ENCODE measurements around the gene KMT5C. TPM values are rescaled to one million over a fixed set of nuclear protein-coding genes. Genes with fewer than 3 reads are reported as not detected.
A peak's percentile ranks its signal among the peaks of the same experiment; 100 is the strongest.

KMT5C gene
- total and polyA plus RNA-seq, 7 experiments from 2014 or later = 0.84 to 63.3 (median 23.4) TPM

DNA sequence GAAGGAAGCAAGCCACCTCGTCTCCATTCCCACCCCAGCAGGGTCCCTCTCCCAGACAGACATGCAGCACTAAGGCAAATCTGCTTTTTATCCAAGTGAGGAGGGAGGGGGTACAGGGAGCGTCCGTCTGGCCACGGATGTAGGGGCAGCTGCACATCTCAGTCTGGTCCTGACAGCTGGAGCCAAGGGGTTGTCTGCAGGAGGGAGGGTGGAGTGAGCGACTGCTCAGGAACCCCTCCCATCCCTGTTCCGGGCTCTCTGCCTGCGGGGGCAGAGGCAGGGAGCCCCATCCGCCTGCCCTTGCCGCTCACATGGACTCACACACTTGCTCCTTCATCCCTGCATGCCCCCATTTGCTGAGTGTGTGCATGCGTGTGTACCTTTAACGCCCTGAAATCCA is 39.5 kb downstream of the KMT5C start:
- CTCF ChIA-PET = no interaction called here

DNA sequence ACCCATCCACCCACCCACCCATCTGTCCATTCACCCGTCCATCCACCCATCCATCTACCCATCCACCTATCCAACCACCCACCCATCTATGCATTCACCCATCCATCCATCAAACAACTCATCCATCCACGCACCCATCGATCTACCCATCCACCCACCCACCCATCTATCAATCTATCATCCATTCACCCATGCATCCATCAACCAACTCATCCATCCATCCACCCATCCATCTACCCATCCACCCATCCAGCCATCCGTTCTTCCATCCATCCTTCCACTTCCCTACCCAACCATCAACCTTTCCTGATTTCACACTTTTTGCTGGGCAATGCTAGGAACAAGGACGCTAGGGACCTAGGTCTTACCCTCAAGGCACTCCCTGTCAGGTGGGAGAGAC is 42.3 kb downstream of the KMT5C start:
- peaks cover 0 to 3% (median 0%) of the 10 kb centered on the region in 5 donors for H3K27me3 Mint-ChIP-seq
- peak overlapping the region in 9 of 10 donors; percentile 77 to 100 (median 90) for H3K4me3 Mint-ChIP-seq
- no peak for DNase-seq
- intact Hi-C loops (cut with micrococcal nuclease) = loop anchor here (10.0 kb wide), 3 partner anchors 203 to 1187 kb away; partner anchors contain the start of genes TSEN34 (in 1 of the 2) and ZNF579 (in 1 of the 2)
- H3K36me3 Mint-ChIP-seq = peaks cover 7 to 25% (median 9%) of the 10 kb centered on the region in 5 donors
- Histone ChIP-seq H3K36me3 (ENCODE audit: control insufficient read depth in 2 of 3, insufficient read depth in 3 of 3, low read length in 3 of 3) (peaks cover 0 to 10% (median 2%) of the 10 kb centered on the region in 3 experiments), H3K27ac (ENCODE audit: low read depth, low read length) (no peak overlapping the region), H3K27me3 (ENCODE audit: control insufficient read depth in 2 of 2, insufficient read depth in 2 of 2, low read length in 2 of 2) (no peaks in the 10 kb centered on the region), H3K4me3 (ENCODE audit: low read length) (no peak overlapping the region), H3K4me1 (ENCODE audit: control insufficient read depth in 2 of 2, insufficient read depth in 2 of 2, low read length in 2 of 2) (peaks cover 26 to 28% of the 10 kb centered on the region in 2 donors), H3K9me3 (ENCODE audit: control insufficient read depth in 2 of 3, low read length in 3 of 3) (no peaks in the 10 kb centered on the region)
- ChIA-PET CTCF (interaction anchor here (0.7 kb wide), 1 partner anchor 21 kb away, joined by 5 read pairs; no protein-coding TSS in a partner anchor), POLR2A (interaction anchor here (2.8 kb wide), 1 partner anchor 123 kb away, joined by 11 read pairs; the partner anchor contains the start of gene PPP6R1)
- no peak for ATAC-seq
- peak overlapping the region in 5 of 9 donors; percentile 0 to 79 (median 56) for H3K27ac Mint-ChIP-seq
- H3K4me1 Mint-ChIP-seq = peaks cover 23 to 43% (median 33%) of the 10 kb centered on the region in 7 donors
- peaks cover 0 to 8% (median 0%) of the 10 kb centered on the region in 11 donors for H3K9me3 Mint-ChIP-seq

More for the DNA sequence above, 39.5 kb downstream of the KMT5C start:
- Mint-ChIP-seq H3K36me3 (peaks cover 0 to 13% (median 3%) of the 10 kb centered on the region in 5 donors), H3K27me3 (peaks cover 0 to 14% (median 3%) of the 10 kb centered on the region in 5 donors), H3K9me3 (peaks cover 0 to 6% (median 0%) of the 10 kb centered on the region in 11 donors), H3K4me1 (peaks cover 8 to 22% (median 12%) of the 10 kb centered on the region in 7 donors), H3K4me3 (no peak overlapping the region), H3K27ac (no peak overlapping the region)
- no peak overlapping the region for H3K27ac ChIP-seq (ENCODE audit: low read depth, low read length)
- H3K4me3 ChIP-seq (ENCODE audit: low read length) = no peak overlapping the region
- no peaks in the 10 kb centered on the region for H3K9me3 ChIP-seq (ENCODE audit: control insufficient read depth in 2 of 3, low read length in 3 of 3)
- POLR2A ChIA-PET = no interaction called here
- peaks cover 0 to 4% of the 10 kb centered on the region in 2 donors for H3K27me3 ChIP-seq (ENCODE audit: control insufficient read depth in 2 of 2, insufficient read depth in 2 of 2, low read length in 2 of 2)
- DNase-seq (no peak), ATAC-seq (no peak)
- intact Hi-C loops (cut with micrococcal nuclease) = no loop called here
- H3K4me1 ChIP-seq (ENCODE audit: control insufficient read depth in 2 of 2, insufficient read depth in 2 of 2, low read length in 2 of 2) = peaks cover 11 to 13% of the 10 kb centered on the region in 2 donors
- H3K36me3 ChIP-seq (ENCODE audit: control insufficient read depth in 2 of 3, insufficient read depth in 3 of 3, low read length in 3 of 3) = no peaks in the 10 kb centered on the region

DNA sequence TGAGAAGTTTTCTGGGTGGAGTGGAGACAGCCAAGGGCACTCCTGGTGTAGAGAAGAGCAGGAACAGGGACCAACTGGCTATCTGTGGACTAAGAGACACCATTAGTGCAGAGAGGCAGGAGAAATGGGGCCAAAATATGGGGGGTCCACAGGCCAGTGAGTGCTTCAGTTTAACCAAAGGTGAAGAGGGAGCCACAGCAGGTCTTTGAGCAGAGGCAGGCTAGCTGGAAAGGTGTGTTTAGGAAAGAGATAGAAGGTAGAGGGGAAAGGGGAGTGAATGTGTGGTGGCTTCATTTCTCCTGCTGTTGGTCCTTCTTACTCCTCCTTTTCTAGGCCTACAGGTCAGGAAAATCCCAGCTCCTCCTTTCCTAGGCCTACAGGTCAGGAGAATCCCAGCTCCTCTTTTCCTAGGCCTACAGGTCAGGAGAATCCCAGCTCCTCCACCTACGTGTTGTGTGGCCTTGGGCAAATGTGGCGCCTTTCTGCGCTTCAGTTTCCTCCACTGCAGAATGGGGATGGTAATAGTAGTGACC is 42.9 kb downstream of the KMT5C start:
- Histone ChIP-seq H3K9me3 (ENCODE audit: control insufficient read depth in 2 of 3, low read length in 3 of 3) (no peaks in the 10 kb centered on the region), H3K27ac (ENCODE audit: low read depth, low read length) (no peak overlapping the region), H3K27me3 (ENCODE audit: control insufficient read depth in 2 of 2, insufficient read depth in 2 of 2, low read length in 2 of 2) (no peaks in the 10 kb centered on the region), H3K36me3 (ENCODE audit: control insufficient read depth in 2 of 3, insufficient read depth in 3 of 3, low read length in 3 of 3) (peaks cover 0 to 16% (median 6%) of the 10 kb centered on the region in 3 experiments), H3K4me3 (ENCODE audit: low read length) (no peak overlapping the region), H3K4me1 (ENCODE audit: control insufficient read depth in 2 of 2, insufficient read depth in 2 of 2, low read length in 2 of 2) (peaks cover 32 to 33% of the 10 kb centered on the region in 2 donors)
- ATAC-seq (no peak), DNase-seq (no peak)
- Mint-ChIP-seq H3K27ac (peak overlapping the region in 8 of 9 donors; percentile 0 to 95 (median 66)), H3K36me3 (peaks cover 7 to 31% (median 13%) of the 10 kb centered on the region in 5 donors), H3K4me3 (peak overlapping the region; percentile 78 to 100 (median 89)), H3K9me3 (peaks cover 0 to 8% (median 0%) of the 10 kb centered on the region in 11 donors), H3K27me3 (peaks cover 0 to 3% (median 0%) of the 10 kb centered on the region in 5 donors), H3K4me1 (peaks cover 23 to 49% (median 39%) of the 10 kb centered on the region in 7 donors)
- POLR2A ChIA-PET = interaction anchor here (2.5 to 3.1 kb wide), 4 partner anchors 25 to 123 kb away, joined by 7 to 27 read pairs (median 16); partner anchors contain the start of genes HSPBP1, PPP6R1 and UBE2S
- intact Hi-C loops (cut with micrococcal nuclease) = loop anchor here (10.0 kb wide), 3 partner anchors 202 to 1188 kb away; partner anchors contain the start of genes TSEN34 (in 1 of the 2) and ZNF579 (in 1 of the 2)
- CTCF ChIA-PET = interaction anchor here (0.7 to 2.4 kb wide), 6 partner anchors 12 to 294 kb away, joined by 3 to 16 read pairs (median 4); no protein-coding TSS in a partner anchor

- peak; percentile 26 to 63 (median 41) for DNase-seq
- H3K4me3 ChIP-seq (ENCODE audit: low read length) = no peak overlapping the region
- Mint-ChIP-seq H3K9me3 (peaks cover 0 to 8% (median 0%) of the 10 kb centered on the region in 11 donors), H3K4me1 (peaks cover 26 to 57% (median 48%) of the 10 kb centered on the region in 7 donors), H3K27me3 (peaks cover 0 to 3% (median 0%) of the 10 kb centered on the region in 5 donors), H3K27ac (peak overlapping the region; percentile 0 to 95 (median 82)), H3K4me3 (peak overlapping the region; percentile 78 to 100 (median 89)), H3K36me3 (peaks cover 7 to 39% (median 14%) of the 10 kb centered on the region in 5 donors)
- peak; percentile 2 for ATAC-seq
- peak overlapping the region; percentile 91 for H3K27ac ChIP-seq (ENCODE audit: low read depth, low read length)
- intact Hi-C loops (cut with micrococcal nuclease) = loop anchor here (2.0 to 10.0 kb wide), 4 partner anchors 201 to 1189 kb away; partner anchors contain the start of genes TSEN34 (in 1 of the 2), ZNF444 (in 1 of the 2) and ZNF579 (in 1 of the 2)
- ChIA-PET CTCF (interaction anchor here (0.6 to 2.4 kb wide), 9 partner anchors 11 to 294 kb away, joined by 3 to 16 read pairs (median 3); no protein-coding TSS in a partner anchor), POLR2A (interaction anchor here (0.7 to 3.1 kb wide), 20 partner anchors 10 to 271 kb away, joined by 3 to 27 read pairs (median 4); partner anchors contain the start of genes HSPBP1, ISOC2, KMT5C and PPP1R12C)
- peaks cover 0 to 25% (median 11%) of the 10 kb centered on the region in 3 experiments for H3K36me3 ChIP-seq (ENCODE audit: control insufficient read depth in 2 of 3, insufficient read depth in 3 of 3, low read length in 3 of 3)
- no peaks in the 10 kb centered on the region for H3K9me3 ChIP-seq (ENCODE audit: control insufficient read depth in 2 of 3, low read length in 3 of 3)
- H3K27me3 ChIP-seq (ENCODE audit: control insufficient read depth in 2 of 2, insufficient read depth in 2 of 2, low read length in 2 of 2) = no peaks in the 10 kb centered on the region
- peaks cover 41 to 42% of the 10 kb centered on the region in 2 donors for H3K4me1 ChIP-seq (ENCODE audit: control insufficient read depth in 2 of 2, insufficient read depth in 2 of 2, low read length in 2 of 2)
Observed at GRCh38 chr19:55383279-55384130, 43.8 kb downstream of the KMT5C start.

DNA sequence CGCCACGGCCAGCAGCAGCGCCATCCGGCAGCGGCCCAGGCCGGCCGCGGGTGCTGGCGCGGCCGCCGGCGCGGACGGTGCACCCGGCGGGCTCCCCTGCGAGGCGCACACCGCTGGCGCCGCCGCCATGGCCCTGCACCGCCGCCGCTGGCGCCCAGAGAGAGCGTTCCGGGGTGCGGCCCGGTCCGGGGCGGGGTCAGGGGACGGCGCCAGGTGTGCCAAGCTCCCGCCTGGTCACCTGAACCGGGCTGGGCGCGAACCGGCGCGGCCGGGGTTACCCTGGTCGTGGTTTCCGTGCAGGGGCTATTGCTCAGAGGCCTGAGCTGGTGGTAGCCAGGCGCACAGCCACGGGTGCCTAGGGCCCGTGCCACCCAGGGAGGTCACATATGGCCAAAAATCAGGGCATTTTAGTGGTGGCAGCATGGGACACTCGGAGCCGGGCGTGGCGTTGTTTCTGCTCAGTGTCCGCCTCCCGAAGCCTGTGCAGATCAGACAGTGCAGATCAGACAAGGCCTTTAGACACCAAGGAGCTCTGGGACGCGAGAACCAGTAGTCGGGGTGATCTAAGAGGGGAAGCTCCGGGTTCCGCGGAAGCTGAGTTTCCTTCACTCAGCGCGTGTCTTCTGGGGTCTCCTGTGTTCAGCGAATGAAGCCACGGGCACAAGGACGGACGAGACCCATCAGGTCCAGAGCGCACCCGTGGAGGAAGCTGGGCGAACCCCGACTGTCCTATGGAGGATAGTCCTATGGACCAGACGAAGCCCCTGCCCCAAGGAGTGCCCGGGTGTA is 44.6 kb downstream of the KMT5C start, which contains the start of gene TMEM238:
Gene TMEM238 (minus strand): TSS at position 162 of the 789 bp plus-strand sequence. CDS start 33 bp downstream, at position 129.
- H3K4me1 ChIP-seq (ENCODE audit: control insufficient read depth in 2 of 2, insufficient read depth in 2 of 2, low read length in 2 of 2) = peaks cover 45 to 46% of the 10 kb centered on the region in 2 donors

More for the DNA sequence above, 44.6 kb downstream of the KMT5C start, which contains the start of gene TMEM238:
- ATAC-seq (no peak), DNase-seq (peak in 8 of 9 donors; percentile 30 to 66 (median 43))
- Mint-ChIP-seq H3K4me3 (peak within 1 kb of the TSS; percentile 94 to 100 (median 100)), H3K4me1 (peaks cover 29 to 64% (median 56%) of the 10 kb centered on the region in 7 donors), H3K36me3 (peaks cover 7 to 40% (median 14%) of the 10 kb centered on the region in 5 donors), H3K27me3 (peaks cover 0 to 3% (median 0%) of the 10 kb centered on the region in 5 donors), H3K27ac (peak within 1 kb of the TSS; percentile 91 to 100 (median 99)), H3K9me3 (peaks cover 0 to 8% (median 0%) of the 10 kb centered on the region in 11 donors)
- ChIA-PET CTCF (interaction anchor here (0.8 to 2.4 kb wide), 7 partner anchors 16 to 124 kb away, joined by 3 to 16 read pairs (median 4); partner anchors contain the start of gene KMT5C), POLR2A (interaction anchor here (0.7 to 3.1 kb wide), 24 partner anchors 10 to 270 kb away, joined by 3 to 27 read pairs (median 4); partner anchors contain the start of genes HSPBP1, ISOC2, KMT5C and PPP1R12C)
- H3K9me3 ChIP-seq (ENCODE audit: control insufficient read depth in 2 of 3, low read length in 3 of 3) = no peaks in the 10 kb centered on the region
- intact Hi-C loops (cut with micrococcal nuclease) = loop anchor here (2.0 to 10.0 kb wide), 4 partner anchors 200 to 1190 kb away; partner anchors contain the start of genes TSEN34 (in 1 of the 2), ZNF444 (in 1 of the 2) and ZNF579 (in 1 of the 2)
- H3K36me3 ChIP-seq (ENCODE audit: control insufficient read depth in 2 of 3, insufficient read depth in 3 of 3, low read length in 3 of 3) = peaks cover 0 to 34% (median 11%) of the 10 kb centered on the region in 3 experiments
- no peaks in the 10 kb centered on the region for H3K27me3 ChIP-seq (ENCODE audit: control insufficient read depth in 2 of 2, insufficient read depth in 2 of 2, low read length in 2 of 2)
- peak within 1 kb of the TSS; percentile 92 for H3K4me3 ChIP-seq (ENCODE audit: low read length)
- H3K27ac ChIP-seq (ENCODE audit: low read depth, low read length) = peak within 1 kb of the TSS; percentile 91
